Tibial nerve (tissue), 4 donors: ENCODE measurements around the gene COL9A2.

Experiments used
- EP300 ChIP-seq, 2 donors: sonication (generic); formaldehyde crosslinking; IDR thresholded peaks; one replicate each; pipeline ENCODE4 v1.6.1; 2017; ENCODE audit warnings: antibody characterized with exemption in 2 of 2, mild to moderate bottlenecking in 1 of 2
- POLR2A ChIP-seq, 2 donors: fragments of 450-650 bp; IDR thresholded peaks; one replicate each; pipeline ENCODE4 v1.6.1; 2017; ENCODE audit warnings: antibody characterized with exemption in 2 of 2, mild to moderate bottlenecking in 2 of 2, moderate library complexity in 2 of 2
- TF ChIP-seq, protein P1 (sequence below), 5 experiments: fragments of 200-600 bp in 3 of 5; fragments of 450-650 bp in 2 of 5; sonication (generic) in 3 of 5; IDR thresholded peaks; one replicate each; pipeline ENCODE4 v1.5.1; 2016 to 2019; ENCODE audit warnings: antibody characterized with exemption in 5 of 5, mild to moderate bottlenecking in 3 of 5, moderate library complexity in 2 of 5

GRCh38 chr1:40313329-40313957, 3.6 kb downstream of the COL9A2 start:
- TF ChIP-seq, protein P1, sequence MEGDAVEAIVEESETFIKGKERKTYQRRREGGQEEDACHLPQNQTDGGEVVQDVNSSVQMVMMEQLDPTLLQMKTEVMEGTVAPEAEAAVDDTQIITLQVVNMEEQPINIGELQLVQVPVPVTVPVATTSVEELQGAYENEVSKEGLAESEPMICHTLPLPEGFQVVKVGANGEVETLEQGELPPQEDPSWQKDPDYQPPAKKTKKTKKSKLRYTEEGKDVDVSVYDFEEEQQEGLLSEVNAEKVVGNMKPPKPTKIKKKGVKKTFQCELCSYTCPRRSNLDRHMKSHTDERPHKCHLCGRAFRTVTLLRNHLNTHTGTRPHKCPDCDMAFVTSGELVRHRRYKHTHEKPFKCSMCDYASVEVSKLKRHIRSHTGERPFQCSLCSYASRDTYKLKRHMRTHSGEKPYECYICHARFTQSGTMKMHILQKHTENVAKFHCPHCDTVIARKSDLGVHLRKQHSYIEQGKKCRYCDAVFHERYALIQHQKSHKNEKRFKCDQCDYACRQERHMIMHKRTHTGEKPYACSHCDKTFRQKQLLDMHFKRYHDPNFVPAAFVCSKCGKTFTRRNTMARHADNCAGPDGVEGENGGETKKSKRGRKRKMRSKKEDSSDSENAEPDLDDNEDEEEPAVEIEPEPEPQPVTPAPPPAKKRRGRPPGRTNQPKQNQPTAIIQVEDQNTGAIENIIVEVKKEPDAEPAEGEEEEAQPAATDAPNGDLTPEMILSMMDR (IDR thresholded peaks at IDR 0.05): no peak
- TF ChIP-seq POLR2A (IDR thresholded peaks at IDR 0.05): no peak
- no peak for TF ChIP-seq EP300 (IDR thresholded peaks at IDR 0.05)
